ENCODE results near the gene RAB11FIP4.

DNA sequence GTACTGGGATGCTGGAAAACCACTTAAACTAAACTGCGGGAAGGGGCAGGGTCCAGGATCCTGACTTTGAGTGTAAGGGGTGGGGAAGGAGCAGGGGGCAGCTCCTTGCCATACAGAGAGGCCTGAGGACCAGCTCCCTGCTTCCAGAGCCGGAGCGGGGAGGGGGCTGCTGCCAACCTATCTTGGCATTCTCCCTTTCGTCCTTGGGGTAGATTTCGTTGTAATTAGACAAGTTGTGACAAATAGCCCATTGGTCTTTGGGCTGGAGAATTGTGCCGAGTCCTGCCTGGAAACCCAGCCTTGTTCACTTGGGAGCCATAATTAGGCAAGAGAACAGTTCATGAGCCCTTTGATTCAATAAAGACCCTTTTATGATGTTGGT is 175.5 kb downstream of the RAB11FIP4 start:
- TF ChIP-seq, protein P1, sequence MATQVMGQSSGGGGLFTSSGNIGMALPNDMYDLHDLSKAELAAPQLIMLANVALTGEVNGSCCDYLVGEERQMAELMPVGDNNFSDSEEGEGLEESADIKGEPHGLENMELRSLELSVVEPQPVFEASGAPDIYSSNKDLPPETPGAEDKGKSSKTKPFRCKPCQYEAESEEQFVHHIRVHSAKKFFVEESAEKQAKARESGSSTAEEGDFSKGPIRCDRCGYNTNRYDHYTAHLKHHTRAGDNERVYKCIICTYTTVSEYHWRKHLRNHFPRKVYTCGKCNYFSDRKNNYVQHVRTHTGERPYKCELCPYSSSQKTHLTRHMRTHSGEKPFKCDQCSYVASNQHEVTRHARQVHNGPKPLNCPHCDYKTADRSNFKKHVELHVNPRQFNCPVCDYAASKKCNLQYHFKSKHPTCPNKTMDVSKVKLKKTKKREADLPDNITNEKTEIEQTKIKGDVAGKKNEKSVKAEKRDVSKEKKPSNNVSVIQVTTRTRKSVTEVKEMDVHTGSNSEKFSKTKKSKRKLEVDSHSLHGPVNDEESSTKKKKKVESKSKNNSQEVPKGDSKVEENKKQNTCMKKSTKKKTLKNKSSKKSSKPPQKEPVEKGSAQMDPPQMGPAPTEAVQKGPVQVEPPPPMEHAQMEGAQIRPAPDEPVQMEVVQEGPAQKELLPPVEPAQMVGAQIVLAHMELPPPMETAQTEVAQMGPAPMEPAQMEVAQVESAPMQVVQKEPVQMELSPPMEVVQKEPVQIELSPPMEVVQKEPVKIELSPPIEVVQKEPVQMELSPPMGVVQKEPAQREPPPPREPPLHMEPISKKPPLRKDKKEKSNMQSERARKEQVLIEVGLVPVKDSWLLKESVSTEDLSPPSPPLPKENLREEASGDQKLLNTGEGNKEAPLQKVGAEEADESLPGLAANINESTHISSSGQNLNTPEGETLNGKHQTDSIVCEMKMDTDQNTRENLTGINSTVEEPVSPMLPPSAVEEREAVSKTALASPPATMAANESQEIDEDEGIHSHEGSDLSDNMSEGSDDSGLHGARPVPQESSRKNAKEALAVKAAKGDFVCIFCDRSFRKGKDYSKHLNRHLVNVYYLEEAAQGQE (IDR thresholded peaks at IDR 0.05; ENCODE audit: insufficient read depth in 1 of 2, low read depth in 2 of 2, low read length in 2 of 2), result no peak
- TF ChIP-seq POLR2AphosphoS5 (IDR thresholded peaks at IDR 0.05; ENCODE audit: low read depth, low read length) (no peak), TAF1 (IDR thresholded peaks at IDR 0.05; ENCODE audit: borderline replicate concordance, insufficient read depth, low read length) (no peak), FOXP2 (optimal IDR thresholded peaks at IDR 0.05; ENCODE audit: borderline replicate concordance, extremely low read depth, extremely low read length, insufficient read depth) (no peak)

All from PFSK-1 (cell line).